Right atrium auricular region (tissue), 2 donors: ENCODE results near the gene TMEM255A. TPM values are rescaled to one million over a fixed set of nuclear protein-coding genes. Genes with fewer than 3 reads are reported as not detected.

Source experiments
- DNase-seq: peaks from one replicate; pipeline ENCODE4 v3.0.0-alpha.2; 2019; ENCODE audit warnings: low spot score
- H3K27ac ChIP-seq, 2 donors: fragments of 200-600 bp; sonication (generic); 1 replicate in 1 of 2; 2 replicates in 1 of 2; pipeline ENCODE4 v1.5.1; 2016 to 2019
- H3K27me3 ChIP-seq, 2 donors: fragments of 200-600 bp; sonication (generic); one replicate each; pipeline versions ENCODE4 v1.5.1 to v1.6.0; 2017 to 2019
- H3K36me3 ChIP-seq: fragments of 200-600 bp; sonication (generic); one replicate; pipeline ENCODE4 v1.5.1; 2016
- H3K4me1 ChIP-seq, 2 donors: fragments of 200-600 bp; sonication (generic); one replicate each; pipeline versions ENCODE4 v1.5.1 to v1.6.0; 2017 to 2019
- H3K4me3 ChIP-seq, 2 donors: fragments of 200-600 bp; sonication (generic); 1 replicate in 1 of 2; 2 replicates in 1 of 2; pipeline ENCODE4 v1.5.1; 2017 to 2019; ENCODE audit warnings: mild to moderate bottlenecking in 1 of 2, moderate library complexity in 1 of 2
- H3K9me3 ChIP-seq, 2 donors: fragments of 200-600 bp; sonication (generic); one replicate each; pipeline ENCODE4 v1.5.1; 2019
- total RNA-seq, 2 donors: library from RNA; depleted of rRNA; stranded (reverse); fragments of >200 nt; gene quantifications; one replicate each; pipeline ENCODE4 v1.1.0, GENCODE V29; 2016
- TF ChIP-seq, protein P1 (sequence below), 2 donors: fragments of 200-600 bp; sonication (generic); IDR thresholded peaks; one replicate each; pipeline ENCODE4 v1.5.1; 2019; ENCODE audit warnings: antibody characterized with exemption in 2 of 2

TMEM255A gene
- total RNA-seq, 2 donors from 2014 or later, result 0.70 to 0.79 TPM

DNA sequence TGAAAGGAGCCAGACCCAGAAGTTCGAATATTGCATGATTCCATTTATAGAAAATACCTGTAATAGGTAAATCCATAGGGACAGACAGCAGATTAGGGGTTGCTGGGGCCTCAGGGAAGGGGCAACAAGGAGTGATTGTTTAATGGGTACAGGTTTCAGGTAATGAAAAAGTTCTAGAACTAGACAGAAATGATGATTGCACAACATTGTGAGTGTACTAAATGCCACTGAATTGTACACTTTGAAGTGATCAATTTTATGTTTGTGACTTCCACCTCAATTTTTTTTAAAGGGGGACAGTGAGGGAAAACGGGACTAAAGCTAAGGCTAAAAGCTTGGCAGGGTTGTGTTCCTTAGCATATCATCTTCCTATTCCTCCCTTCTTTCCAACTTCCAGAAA is 37.1 kb downstream of the TMEM255A start:
- Histone ChIP-seq H3K4me3 (no peak overlapping the region), H3K36me3 (no peaks in the 10 kb centered on the region), H3K4me1 (no peaks in the 10 kb centered on the region), H3K27ac (no peak overlapping the region), H3K27me3 (no peaks in the 10 kb centered on the region), H3K9me3 (no peaks in the 10 kb centered on the region)
- TF ChIP-seq, protein P1, sequence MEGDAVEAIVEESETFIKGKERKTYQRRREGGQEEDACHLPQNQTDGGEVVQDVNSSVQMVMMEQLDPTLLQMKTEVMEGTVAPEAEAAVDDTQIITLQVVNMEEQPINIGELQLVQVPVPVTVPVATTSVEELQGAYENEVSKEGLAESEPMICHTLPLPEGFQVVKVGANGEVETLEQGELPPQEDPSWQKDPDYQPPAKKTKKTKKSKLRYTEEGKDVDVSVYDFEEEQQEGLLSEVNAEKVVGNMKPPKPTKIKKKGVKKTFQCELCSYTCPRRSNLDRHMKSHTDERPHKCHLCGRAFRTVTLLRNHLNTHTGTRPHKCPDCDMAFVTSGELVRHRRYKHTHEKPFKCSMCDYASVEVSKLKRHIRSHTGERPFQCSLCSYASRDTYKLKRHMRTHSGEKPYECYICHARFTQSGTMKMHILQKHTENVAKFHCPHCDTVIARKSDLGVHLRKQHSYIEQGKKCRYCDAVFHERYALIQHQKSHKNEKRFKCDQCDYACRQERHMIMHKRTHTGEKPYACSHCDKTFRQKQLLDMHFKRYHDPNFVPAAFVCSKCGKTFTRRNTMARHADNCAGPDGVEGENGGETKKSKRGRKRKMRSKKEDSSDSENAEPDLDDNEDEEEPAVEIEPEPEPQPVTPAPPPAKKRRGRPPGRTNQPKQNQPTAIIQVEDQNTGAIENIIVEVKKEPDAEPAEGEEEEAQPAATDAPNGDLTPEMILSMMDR (IDR thresholded peaks at IDR 0.05), result no peak
- no peak for DNase-seq

DNA sequence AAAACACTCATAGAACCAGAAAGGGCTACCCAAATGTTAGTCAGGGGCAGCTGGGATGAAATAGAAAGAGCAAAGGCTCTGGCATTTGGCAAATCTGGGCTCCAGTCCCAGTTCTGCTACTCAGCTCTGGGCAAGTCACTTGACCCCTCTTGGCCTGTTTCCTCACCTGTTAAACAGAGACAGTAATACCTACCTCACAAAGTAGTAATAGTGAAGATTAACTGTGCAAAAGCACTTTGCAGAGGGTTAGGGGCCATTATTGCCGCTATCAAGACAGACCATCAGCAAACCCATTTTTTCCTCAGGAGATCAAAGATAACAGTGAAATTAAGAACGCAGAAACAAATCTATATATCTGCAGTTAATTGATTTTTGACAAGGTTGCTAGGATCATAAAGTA is 40.0 kb downstream of the TMEM255A start:
- H3K27me3 ChIP-seq, result no peaks in the 10 kb centered on the region
- no peaks in the 10 kb centered on the region for H3K36me3 ChIP-seq
- H3K4me1 ChIP-seq, result no peaks in the 10 kb centered on the region
- TF ChIP-seq, protein P1 (IDR thresholded peaks at IDR 0.05), result no peak
- no peak for DNase-seq
- no peak overlapping the region for H3K27ac ChIP-seq
- no peak overlapping the region for H3K4me3 ChIP-seq
- no peaks in the 10 kb centered on the region for H3K9me3 ChIP-seq

DNA sequence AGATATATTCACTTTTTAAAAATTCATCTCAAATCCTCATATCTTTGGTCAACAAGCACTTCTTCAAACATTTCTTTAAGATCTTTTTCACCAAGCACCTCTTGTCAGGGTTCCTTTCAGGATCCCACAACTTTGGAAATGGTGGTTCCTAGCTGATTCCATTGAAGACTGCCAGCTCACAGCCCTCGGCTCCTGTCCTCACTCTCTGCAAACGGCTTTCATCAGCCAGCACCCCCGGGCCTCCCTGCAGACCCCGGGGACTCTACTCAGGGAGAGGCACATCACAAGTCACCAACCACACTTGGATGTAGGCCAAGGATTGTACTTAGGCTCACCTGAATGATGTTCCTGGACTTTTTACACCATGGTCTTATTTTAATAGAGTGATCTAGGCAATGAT is 40.7 kb downstream of the TMEM255A start:
- TF ChIP-seq, protein P1 (IDR thresholded peaks at IDR 0.05), result no peak

DNA sequence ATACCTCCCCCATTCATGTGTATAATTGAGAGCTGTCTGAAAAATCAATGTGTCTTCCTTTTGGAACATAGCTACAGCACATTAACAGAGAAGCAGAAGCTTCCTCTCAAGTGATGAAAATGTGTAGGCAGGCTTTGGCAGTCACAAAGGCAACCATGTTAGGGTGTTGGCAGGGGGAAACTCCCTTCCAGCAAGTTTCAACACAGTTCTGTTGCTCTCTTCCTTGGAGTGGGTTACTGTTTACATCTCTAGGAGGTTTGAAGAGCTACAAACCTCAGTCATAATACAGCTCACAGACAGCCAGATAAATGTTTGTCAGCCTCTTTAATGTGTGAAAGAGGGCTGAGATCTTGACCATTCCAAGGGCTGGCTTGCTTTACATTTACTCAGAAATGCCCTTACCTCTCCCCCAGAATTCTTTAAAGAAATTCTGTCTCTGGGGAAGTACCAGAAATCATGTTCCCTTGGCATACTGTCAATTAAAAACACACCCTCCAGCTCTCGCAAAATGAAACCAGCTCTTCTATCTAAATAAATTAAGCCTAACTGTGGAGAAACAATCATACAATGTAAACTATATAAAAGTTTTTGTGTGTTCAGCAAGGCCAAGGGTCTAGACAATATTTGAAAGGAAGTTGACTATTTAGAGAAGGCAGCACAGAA is 41.8 kb downstream of the TMEM255A start:
- Histone ChIP-seq H3K9me3 (no peaks in the 10 kb centered on the region), H3K27ac (peak overlapping the region in 1 of 2 donors; percentile 10), H3K27me3 (no peaks in the 10 kb centered on the region), H3K4me1 (no peaks in the 10 kb centered on the region), H3K4me3 (no peak overlapping the region), H3K36me3 (no peaks in the 10 kb centered on the region)
- DNase-seq, result no peak
- TF ChIP-seq, protein P1 (IDR thresholded peaks at IDR 0.05), result no peak

More for the DNA sequence above, 40.7 kb downstream of the TMEM255A start:
- DNase-seq, result no peak
- Histone ChIP-seq H3K9me3 (no peaks in the 10 kb centered on the region), H3K4me3 (no peak overlapping the region), H3K27me3 (no peaks in the 10 kb centered on the region), H3K27ac (no peak overlapping the region), H3K36me3 (no peaks in the 10 kb centered on the region), H3K4me1 (no peaks in the 10 kb centered on the region)

DNA sequence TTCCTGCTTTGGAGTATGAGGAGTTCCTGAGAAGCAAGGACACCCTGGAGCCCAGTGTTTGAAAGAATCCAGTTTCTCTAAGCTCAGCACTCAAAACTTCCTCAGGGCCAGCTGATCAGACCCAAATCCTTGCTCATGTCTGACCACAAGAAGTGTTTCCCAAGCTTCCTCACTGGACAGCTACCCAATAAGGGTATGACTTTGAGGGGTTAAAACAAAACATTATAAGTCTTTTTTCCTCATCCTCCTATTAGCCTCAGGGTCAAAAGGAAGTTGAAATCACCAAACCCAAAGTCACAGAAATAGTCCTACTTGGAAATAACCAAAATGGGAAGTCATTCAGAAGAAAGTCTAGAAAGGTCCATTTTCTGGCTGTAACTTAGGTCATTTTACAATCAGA is 46.9 kb downstream of the TMEM255A start:
- no peak for DNase-seq

More for the DNA sequence above, 46.9 kb downstream of the TMEM255A start:
- Histone ChIP-seq H3K4me1 (no peaks in the 10 kb centered on the region), H3K4me3 (no peak overlapping the region), H3K27ac (no peak overlapping the region), H3K36me3 (no peaks in the 10 kb centered on the region), H3K9me3 (no peaks in the 10 kb centered on the region), H3K27me3 (no peaks in the 10 kb centered on the region)
- TF ChIP-seq, protein P1 (IDR thresholded peaks at IDR 0.05), result no peak
